ENCODE results near the gene FUBP3. TPM values are rescaled to one million over a fixed set of nuclear protein-coding genes. Genes with fewer than 3 reads are reported as not detected.

Gene FUBP3
- total RNA-seq, 4 donors from 2014 or later: 22.4 to 65.6 (median 38.6) TPM

DNA sequence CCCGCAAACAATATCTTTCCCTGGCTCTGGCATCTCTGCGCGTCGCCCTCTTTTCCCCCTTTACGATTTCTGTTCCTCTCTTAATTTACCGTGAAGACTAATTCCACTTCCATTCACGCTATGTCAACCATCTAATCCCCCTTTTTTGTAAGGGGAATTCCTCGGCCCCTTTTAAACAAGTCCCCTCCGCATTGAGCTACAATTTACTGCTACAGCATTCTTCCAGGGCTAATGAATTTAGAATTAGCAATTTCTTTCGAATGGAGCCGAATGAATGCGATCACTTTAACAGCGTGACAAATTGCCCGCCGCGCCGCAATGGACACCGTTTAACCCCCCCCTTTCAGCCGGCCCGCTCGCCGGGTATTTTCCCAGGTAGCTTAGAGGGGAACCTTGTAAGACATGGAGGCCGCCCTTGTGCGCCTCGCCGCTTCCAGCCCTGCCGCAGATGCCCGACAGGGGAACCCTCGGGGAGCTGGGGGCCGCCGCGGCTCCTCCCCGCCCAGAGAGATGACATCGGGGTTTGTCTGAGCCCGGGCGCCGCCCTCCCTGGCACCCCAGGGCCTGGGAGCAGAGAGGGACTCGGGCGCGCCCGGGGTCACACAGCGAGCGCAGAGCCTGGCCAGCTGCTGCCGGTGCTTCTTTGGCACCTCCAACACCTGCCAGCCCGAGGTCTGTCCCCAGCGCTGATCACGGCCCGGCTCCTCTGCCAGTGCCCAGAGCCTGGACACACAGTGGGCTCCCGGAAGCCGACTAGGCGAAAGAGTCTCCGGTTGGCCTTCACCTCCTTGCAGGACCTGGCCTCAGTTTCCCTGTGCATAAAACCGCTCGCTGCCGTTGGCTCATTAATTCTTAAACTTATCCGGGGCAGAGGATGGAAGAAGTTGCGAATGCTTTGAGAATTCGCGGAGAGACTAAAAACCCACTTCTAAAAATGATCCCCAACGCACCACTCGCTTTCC lies 86.3 kb downstream of the FUBP3 start:
- Histone ChIP-seq H3K4me1 (peaks cover 0 to 50% of the 10 kb centered on the region in 2 donors), H3K36me3 (no peaks in the 10 kb centered on the region), H3K27me3 (peaks cover 29 to 54% of the 10 kb centered on the region in 2 donors), H3K27ac (no peak overlapping the region), H3K9me3 (no peaks in the 10 kb centered on the region), H3K4me3 (no peak overlapping the region)
- no peak for DNase-seq
- TF ChIP-seq, protein P1, sequence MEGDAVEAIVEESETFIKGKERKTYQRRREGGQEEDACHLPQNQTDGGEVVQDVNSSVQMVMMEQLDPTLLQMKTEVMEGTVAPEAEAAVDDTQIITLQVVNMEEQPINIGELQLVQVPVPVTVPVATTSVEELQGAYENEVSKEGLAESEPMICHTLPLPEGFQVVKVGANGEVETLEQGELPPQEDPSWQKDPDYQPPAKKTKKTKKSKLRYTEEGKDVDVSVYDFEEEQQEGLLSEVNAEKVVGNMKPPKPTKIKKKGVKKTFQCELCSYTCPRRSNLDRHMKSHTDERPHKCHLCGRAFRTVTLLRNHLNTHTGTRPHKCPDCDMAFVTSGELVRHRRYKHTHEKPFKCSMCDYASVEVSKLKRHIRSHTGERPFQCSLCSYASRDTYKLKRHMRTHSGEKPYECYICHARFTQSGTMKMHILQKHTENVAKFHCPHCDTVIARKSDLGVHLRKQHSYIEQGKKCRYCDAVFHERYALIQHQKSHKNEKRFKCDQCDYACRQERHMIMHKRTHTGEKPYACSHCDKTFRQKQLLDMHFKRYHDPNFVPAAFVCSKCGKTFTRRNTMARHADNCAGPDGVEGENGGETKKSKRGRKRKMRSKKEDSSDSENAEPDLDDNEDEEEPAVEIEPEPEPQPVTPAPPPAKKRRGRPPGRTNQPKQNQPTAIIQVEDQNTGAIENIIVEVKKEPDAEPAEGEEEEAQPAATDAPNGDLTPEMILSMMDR (IDR thresholded peaks at IDR 0.05): no peak
- TF ChIP-seq POLR2A (IDR thresholded peaks at IDR 0.05): no peak
- intact Hi-C loops (cut with DNase I; ENCODE audit: low total_unique reads): no loop called here

DNA sequence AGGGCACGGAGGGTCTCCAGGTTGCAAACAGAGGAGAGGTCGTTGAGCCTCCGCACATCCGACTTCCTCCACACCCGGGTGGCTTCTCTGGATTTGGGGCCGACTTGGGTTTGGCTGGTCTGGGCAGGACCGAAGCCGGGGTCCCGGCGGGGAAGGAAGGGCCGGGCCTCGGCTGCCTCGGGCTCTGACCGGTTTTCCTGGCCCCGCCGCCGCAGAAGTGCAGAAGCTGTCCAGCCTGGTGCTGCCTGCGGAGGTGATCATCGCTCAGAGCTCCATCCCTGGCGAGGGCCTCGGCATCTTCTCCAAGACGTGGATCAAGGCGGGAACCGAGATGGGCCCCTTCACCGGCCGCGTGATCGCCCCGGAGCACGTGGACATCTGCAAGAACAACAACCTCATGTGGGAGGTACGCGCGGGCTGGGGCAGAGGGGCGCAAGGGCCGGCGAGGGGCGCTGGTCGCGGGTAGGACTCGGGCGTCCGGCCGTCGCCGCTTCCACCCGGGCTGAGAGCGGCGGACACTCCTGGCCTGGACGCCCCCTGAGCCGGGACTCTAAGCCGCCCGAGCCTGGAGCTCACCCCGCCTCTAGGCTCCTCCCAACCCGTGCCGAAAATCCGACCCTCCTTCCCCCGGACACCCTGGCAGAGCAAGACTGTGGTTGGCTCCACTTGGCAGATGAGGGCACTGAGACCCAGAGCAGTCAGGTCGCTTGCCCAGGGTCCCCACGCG lies 87.2 kb downstream of the FUBP3 start:
- Histone ChIP-seq H3K4me1 (peaks cover 0 to 43% of the 10 kb centered on the region in 2 donors), H3K27me3 (peaks cover 22 to 45% of the 10 kb centered on the region in 2 donors), H3K27ac (no peak overlapping the region), H3K36me3 (no peaks in the 10 kb centered on the region), H3K4me3 (no peak overlapping the region), H3K9me3 (no peaks in the 10 kb centered on the region)
- TF ChIP-seq, protein P1 (IDR thresholded peaks at IDR 0.05): no peak
- no peak for TF ChIP-seq POLR2A (IDR thresholded peaks at IDR 0.05)
- intact Hi-C loops (cut with DNase I; ENCODE audit: low total_unique reads): no loop called here
- no peak for DNase-seq

DNA sequence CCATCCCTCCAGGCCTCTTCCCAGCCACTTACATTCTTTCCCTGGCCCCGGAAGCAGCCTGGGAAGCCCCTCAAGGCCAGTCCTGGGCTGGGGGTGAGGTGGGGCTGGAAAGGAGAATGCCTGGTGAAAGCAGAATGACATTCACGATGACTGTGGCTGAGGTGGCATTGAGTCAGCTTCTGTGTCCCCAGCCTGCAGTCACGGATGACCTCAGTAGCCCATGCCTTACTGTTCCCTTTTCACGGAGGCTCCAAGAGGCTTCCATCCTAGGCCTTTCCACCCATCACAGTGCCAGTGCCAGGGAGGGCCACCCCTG lies 87.7 kb downstream of the FUBP3 start:
- intact Hi-C loops (cut with DNase I; ENCODE audit: low total_unique reads): no loop called here
- TF ChIP-seq, protein P1 (IDR thresholded peaks at IDR 0.05): no peak
- TF ChIP-seq POLR2A (IDR thresholded peaks at IDR 0.05): no peak
- peaks cover 20 to 40% of the 10 kb centered on the region in 2 donors for H3K27me3 ChIP-seq
- H3K4me3 ChIP-seq: no peak overlapping the region
- H3K4me1 ChIP-seq: peaks cover 0 to 37% of the 10 kb centered on the region in 2 donors
- H3K9me3 ChIP-seq: no peaks in the 10 kb centered on the region
- DNase-seq: no peak
- H3K27ac ChIP-seq: no peak overlapping the region
- no peaks in the 10 kb centered on the region for H3K36me3 ChIP-seq

DNA sequence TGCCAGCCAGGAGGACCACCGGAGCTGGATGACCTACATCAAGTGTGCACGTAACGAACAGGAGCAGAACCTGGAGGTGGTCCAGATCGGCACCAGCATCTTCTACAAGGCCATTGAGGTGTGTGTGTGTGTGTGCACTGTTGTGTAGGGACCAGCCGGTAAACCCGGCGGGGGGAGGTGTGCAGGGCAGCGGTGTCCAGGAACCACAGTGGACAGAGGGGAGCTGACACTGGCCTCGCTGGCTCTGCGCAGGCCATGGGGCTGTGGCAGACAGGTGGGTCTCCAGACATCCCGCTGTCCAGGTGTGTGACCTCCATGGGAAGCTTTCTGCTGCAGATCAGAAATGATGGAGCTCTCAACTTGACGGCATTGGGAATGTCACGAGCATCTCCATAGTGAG lies 88.8 kb downstream of the FUBP3 start:
- Histone ChIP-seq H3K4me1 (peaks cover 0 to 26% of the 10 kb centered on the region in 2 donors), H3K27me3 (peaks cover 10 to 29% of the 10 kb centered on the region in 2 donors), H3K36me3 (no peaks in the 10 kb centered on the region), H3K9me3 (no peaks in the 10 kb centered on the region), H3K4me3 (no peak overlapping the region), H3K27ac (no peak overlapping the region)
- no peak for TF ChIP-seq POLR2A (IDR thresholded peaks at IDR 0.05)
- TF ChIP-seq, protein P1 (IDR thresholded peaks at IDR 0.05): no peak
- no peak for DNase-seq
- intact Hi-C loops (cut with DNase I; ENCODE audit: low total_unique reads): no loop called here

DNA sequence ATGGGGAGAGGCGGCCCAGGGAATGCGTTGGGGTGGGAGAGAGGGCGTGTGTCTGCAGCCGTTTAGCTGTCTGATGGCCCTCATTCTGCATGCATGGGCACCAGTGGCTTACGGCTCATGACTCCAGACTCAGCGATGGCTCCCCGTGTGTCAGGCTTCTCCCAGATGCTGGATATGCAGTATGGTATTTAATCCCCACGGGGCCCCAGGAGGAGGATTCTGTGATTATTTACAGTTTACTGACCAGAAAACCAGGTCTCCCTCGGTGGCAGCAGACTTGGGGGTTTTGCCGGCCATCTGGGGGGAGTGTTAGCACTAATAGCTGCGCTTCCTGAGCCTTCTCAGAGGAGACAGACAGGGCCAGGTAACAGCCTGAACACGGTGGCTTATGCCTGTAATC lies 89.3 kb downstream of the FUBP3 start:
- no peaks in the 10 kb centered on the region for H3K36me3 ChIP-seq
- H3K9me3 ChIP-seq: no peaks in the 10 kb centered on the region
- H3K27me3 ChIP-seq: peaks cover 5 to 25% of the 10 kb centered on the region in 2 donors
- TF ChIP-seq, protein P1 (IDR thresholded peaks at IDR 0.05): no peak
- no peak for TF ChIP-seq POLR2A (IDR thresholded peaks at IDR 0.05)
- H3K4me1 ChIP-seq: peaks cover 0 to 22% of the 10 kb centered on the region in 2 donors
- no peak overlapping the region for H3K27ac ChIP-seq
- no peak overlapping the region for H3K4me3 ChIP-seq
- intact Hi-C loops (cut with DNase I; ENCODE audit: low total_unique reads): no loop called here
- no peak for DNase-seq

Measured in uterus (tissue), 4 donors.